ENCODE measurements around the gene ID3.

The ID3 gene

GRCh38 chr1:23524716-23525401 is 34.4 kb downstream of the ID3 start:
- peak; percentile 95 for DNase-seq

- DNase-seq, result no peak
Measured at GRCh38 chr1:23524163-23524562, 35.1 kb downstream of the ID3 start.

GRCh38 chr1:23522244-23522982 is 36.9 kb downstream of the ID3 start:
- no peak for DNase-seq

GRCh38 chr1:23521588-23521987 is 37.7 kb downstream of the ID3 start:
- DNase-seq, result peak; percentile 22

- DNase-seq, result no peak
Measured at GRCh38 chr1:23517581-23517980, 41.7 kb downstream of the ID3 start.

GRCh38 chr1:23515905-23516304 is 43.4 kb downstream of the ID3 start:
- DNase-seq, result no peak

- peak; percentile 90 for DNase-seq
Measured at GRCh38 chr1:23514111-23514679, 45.1 kb downstream of the ID3 start.

GRCh38 chr1:23509896-23510295 is 49.4 kb downstream of the ID3 start:
- no peak for DNase-seq
